ENCODE results near the gene C17orf107.

The C17orf107 gene

DNA sequence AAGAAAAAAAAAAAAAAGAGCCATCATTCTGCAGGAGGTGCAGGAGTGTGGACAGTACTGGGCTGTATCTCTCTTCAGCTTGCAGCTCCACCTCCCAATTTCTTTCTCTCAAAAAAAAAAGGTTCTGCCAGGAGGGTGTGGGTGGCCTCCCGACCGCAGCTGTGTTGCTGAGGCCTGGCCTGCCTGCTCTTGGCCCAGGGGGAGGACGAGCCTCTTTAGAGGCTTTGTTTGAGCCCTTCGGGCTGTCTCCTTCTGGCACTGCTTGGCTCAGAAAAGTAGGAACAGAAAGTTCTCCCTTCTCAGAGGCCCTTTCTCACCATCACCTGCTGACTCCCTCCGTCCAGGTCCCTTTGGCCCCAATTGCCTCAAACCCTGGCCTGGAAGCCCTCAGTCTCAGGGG lies 22.2 kb upstream of the C17orf107 start:
- no peak for DNase-seq (ENCODE audit: low spot score)

DNA sequence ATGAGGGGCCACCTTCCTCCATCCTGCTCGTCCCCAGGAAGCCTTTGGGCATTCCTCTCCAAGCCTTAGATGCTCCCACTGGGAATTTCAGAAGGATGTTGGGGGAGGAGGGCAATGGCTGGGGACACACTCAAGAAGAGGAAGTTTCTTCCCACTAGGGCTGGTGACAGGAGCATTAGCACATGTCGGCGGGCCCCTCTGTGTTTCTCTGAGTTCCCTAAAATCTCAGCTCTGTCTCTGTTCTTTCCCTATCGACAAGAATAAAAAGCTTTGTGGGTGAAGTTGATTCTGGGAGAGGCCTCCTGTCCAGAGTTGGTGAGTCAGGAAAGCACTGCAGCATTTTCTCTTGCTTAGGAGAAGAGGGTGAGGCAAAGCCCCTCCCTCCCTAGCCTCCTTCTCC lies 19.7 kb upstream of the C17orf107 start:
- no peak for DNase-seq (ENCODE audit: low spot score)

DNA sequence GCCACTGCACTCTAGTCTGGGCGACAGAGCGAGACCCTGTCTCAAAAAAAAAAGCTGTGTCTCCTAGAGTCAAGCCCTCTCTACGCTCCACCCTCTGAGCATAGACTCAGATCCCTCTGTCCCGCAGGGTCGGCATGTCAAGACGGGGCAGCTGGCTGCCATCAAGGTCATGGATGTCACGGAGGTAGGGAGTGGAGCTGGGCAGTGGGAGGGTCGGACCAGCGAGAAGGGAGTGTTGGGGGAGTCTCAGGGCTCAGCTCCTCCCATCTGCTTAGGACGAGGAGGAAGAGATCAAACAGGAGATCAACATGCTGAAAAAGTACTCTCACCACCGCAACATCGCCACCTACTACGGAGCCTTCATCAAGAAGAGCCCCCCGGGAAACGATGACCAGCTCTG lies 18.5 kb upstream of the C17orf107 start:
- DNase-seq (ENCODE audit: low spot score), result no peak

DNA sequence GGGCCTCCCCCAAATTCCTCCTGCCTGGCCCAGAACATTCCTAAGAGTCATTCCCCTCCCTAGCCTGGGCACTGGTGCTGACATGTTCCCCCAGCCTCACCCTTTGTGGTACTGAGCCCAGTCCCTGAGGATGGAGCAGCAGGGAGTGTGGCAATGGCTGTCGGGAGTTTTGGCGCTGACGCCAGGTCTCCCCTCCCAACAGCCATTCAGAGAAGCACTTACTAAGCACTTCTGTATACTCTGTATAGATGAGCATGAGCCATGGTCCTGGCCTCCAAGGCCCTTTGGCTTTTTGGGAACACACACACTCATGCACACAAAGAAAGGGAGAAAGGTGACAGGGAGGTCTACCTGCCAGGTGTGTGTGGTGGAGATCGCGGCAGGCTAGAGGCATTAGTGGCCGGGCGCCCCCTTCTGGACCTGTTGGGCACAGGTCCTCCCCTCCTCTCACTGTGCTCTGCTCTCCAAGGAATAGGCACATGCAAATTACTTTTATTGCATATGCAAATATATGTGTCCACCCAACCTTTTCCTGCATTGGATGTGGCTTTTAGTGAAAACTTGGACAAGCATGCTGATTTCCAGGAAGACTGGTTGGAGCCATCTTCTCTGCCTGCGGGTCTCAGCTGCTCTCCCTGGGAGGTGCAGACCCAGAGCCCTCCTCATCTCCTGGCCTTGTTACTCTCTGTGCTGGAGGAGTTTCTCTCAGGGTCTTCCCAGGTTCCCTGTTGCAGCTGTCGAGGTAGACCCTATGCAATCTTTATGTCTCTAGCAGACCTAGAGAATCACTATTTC lies 17.4 kb upstream of the C17orf107 start:
- DNase-seq (ENCODE audit: low spot score), result peak; percentile 62

DNA sequence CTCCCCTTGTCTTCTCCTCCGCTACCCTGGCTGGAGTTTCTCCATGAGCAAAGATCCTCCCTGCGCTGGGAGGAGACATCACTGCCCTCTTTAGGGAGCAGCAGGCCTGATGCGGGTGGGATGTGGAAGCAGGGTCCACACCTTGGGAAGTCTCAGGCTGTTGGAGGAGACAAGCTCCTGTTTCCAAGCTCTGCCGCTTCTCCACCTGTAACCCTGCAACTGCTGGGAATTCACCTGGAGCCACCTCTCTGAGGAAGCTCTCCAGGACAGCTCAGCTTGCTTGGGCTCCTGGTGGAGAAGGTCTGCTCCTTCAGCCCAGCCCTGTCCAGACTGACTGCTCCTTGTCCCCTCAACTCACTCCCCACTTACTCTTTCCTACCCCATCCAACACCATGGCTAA lies 14.8 kb upstream of the C17orf107 start:
- no peak for DNase-seq (ENCODE audit: low spot score)

DNA sequence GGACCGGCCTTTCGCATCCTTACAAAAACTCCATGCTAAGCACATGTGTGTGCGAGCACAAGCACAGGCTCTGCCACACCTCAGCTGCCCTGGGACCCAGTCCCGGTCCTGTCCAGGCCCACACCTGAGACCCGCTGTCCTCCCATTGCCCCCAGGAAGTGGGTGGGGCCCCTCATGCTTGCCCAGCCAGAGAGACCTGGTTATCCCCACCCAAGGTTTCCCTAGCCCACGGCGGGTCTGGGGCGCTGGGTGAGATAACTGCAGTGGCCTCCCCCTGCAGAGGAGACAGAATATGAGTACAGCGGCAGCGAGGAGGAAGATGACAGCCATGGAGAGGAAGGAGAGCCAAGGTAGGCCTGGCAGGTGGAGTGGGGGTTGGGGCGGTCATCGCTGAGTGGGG lies 12.5 kb upstream of the C17orf107 start:
- DNase-seq (ENCODE audit: low spot score), result no peak

DNA sequence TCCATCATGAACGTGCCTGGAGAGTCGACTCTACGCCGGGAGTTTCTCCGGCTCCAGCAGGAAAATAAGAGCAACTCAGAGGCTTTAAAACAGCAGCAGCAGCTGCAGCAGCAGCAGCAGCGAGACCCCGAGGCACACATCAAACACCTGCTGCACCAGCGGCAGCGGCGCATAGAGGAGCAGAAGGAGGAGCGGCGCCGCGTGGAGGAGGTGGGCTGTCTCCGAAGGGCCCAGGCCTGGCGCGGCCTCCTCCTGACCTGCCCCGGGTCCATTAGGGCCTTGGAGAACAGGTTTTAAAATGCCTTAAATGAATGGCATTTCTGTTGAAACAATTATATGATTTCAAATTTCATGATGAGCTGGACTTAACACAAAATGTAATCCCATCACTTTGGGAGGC lies 11.8 kb upstream of the C17orf107 start:
- no peak for DNase-seq (ENCODE audit: low spot score)

DNA sequence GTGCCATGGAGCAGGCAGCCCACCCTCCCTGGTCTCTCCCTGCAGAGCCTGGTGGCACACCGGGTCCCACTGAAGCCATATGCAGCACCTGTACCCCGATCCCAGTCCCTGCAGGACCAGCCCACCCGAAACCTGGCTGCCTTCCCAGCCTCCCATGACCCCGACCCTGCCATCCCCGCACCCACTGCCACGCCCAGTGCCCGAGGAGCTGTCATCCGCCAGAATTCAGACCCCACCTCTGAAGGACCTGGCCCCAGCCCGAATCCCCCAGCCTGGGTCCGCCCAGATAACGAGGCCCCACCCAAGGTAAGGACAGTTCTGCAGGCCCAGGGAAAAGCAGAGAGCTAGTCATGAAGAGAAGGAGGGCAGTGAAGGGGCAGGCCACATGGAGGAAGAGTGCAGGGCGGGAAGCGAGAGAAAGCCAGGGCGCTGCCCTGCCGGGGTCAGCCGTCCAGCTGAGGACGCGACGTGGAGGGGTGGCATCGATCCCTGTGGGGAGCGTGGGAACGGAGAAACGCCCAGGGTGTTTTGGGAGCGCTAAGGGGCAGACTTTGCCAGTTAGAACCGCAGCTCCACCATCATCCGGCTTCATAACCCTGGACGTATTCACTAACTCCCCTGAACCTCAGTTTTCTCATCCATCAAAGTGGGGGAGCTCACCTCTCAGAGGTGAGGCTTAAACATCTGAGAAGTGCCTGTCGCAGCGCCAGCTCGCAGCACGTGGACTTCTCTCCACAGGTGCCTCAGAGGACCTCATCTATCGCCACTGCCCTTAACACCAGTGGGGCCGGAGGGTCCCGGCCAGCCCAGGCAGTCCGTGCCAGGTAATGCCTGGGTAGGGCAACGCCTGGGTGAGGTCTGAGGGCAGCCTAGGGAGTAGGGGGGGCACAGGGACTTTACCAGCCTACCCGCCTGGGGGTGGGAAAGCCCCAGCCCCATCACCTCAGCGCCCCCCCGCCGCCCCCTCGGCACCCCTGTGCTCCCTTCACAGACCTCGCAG lies 7.6 kb upstream of the C17orf107 start:
- no peak for DNase-seq (ENCODE audit: low spot score)

DNA sequence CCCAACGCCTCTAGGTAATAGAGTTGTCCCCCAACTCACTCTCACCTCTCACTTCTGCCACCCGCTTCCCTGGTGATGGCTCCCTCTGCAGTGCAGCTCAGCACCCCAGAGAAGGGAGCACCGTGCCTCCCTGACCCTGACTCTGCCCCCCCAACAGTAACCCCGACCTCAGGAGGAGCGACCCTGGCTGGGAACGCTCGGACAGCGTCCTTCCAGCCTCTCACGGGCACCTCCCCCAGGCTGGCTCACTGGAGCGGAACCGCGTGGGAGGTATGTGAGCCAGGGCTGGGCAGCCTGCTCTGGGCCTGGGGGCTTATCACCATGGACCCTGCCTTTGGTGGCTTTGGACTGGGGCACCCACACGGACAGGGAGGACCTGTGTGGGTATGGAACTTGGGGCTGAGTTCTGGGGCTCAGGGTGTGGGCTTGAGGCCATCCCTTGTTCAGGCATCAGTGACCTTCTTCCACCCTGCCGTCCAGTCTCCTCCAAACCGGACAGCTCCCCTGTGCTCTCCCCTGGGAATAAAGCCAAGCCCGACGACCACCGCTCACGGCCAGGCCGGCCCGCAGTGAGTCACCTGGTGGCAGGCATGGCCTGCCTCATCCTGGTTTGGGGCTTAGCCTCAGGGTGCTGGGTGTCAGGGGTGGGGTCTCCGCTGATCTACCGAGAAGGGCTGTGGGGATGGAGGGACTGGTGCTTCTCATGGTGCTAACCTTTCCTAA lies 6.7 kb upstream of the C17orf107 start:
- no peak for DNase-seq (ENCODE audit: low spot score)

DNA sequence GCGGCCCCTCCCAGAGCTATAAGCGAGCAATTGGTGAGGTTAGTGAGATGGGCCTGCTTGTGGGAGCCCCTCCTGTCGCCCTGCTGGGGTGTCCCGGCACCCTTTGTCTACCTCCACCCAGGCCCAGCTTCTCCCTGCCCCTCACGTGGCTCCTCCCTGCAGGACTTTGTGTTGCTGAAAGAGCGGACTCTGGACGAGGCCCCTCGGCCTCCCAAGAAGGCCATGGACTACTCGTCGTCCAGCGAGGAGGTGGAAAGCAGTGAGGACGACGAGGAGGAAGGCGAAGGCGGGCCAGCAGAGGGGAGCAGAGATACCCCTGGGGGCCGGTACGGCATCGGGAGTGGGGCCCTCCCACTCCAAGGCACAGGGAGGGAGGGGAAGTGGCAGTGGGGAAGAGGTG lies 6.1 kb upstream of the C17orf107 start:
- no peak for DNase-seq (ENCODE audit: low spot score)

DNA sequence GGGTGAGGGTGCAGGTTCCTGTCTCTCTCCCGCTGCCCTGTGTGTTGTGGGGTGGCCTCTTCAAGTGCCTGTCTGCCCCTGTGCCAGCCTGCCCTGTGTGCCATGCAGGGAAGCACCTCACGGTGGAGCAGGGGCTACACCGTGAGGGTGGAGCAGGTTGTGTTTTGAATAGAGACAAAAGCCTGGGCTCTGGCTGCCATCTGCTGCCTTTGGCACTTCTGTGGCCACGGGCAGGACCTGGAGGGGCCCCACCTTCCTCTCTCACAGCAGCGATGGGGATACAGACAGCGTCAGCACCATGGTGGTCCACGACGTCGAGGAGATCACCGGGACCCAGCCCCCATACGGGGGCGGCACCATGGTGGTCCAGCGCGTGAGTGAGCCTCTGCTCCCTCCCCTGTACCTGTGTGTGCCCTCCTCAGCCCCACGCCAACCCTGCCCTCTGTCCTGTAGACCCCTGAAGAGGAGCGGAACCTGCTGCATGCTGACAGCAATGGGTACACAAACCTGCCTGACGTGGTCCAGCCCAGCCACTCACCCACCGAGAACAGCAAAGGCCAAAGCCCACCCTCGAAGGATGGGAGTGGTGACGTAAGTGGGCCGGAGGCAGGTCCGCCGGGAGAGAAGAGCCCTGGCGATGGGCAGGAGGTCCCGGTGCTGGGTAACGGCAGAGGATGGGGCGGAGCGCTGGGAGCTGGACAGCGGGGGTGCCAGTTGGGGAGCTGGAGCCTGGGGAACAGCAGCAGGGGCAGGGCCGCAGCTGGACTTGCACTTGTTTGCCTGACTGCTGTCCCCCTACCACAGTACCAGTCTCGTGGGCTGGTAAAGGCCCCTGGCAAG lies 5.4 kb upstream of the C17orf107 start:
- DNase-seq (ENCODE audit: low spot score), result no peak

DNA sequence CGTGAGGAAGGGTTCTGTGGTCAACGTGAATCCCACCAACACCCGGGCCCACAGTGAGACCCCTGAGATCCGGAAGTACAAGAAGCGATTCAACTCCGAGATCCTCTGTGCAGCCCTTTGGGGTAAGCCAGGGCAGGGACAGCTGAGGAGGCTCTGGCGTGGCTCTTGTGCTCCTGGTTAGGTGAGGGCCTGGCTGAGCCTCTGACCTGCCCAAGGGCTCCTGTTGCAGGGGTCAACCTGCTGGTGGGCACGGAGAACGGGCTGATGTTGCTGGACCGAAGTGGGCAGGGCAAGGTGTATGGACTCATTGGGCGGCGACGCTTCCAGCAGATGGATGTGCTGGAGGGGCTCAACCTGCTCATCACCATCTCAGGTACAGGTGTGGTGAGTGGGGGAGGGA lies 4.2 kb upstream of the C17orf107 start:
- no peak for DNase-seq (ENCODE audit: low spot score)

DNA sequence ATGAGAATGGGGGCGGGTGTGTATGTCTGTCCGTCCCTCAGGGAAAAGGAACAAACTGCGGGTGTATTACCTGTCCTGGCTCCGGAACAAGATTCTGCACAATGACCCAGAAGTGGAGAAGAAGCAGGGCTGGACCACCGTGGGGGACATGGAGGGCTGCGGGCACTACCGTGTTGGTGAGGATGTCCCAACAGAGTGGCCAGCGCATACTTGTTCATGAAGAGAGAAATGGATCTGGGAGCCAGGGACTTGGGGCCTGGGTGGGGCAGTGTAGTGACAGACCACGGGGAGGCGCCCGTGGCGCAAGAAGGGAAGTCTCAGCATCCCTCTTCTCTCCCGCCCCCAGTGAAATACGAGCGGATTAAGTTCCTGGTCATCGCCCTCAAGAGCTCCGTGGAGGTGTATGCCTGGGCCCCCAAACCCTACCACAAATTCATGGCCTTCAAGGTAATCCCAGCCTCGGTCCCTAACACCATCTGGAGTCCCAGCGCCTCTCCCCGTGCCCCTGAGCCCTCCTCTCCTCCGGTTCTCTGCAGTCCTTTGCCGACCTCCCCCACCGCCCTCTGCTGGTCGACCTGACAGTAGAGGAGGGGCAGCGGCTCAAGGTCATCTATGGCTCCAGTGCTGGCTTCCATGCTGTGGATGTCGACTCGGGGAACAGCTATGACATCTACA lies 3.5 kb upstream of the C17orf107 start:
- DNase-seq (ENCODE audit: low spot score), result no peak

DNA sequence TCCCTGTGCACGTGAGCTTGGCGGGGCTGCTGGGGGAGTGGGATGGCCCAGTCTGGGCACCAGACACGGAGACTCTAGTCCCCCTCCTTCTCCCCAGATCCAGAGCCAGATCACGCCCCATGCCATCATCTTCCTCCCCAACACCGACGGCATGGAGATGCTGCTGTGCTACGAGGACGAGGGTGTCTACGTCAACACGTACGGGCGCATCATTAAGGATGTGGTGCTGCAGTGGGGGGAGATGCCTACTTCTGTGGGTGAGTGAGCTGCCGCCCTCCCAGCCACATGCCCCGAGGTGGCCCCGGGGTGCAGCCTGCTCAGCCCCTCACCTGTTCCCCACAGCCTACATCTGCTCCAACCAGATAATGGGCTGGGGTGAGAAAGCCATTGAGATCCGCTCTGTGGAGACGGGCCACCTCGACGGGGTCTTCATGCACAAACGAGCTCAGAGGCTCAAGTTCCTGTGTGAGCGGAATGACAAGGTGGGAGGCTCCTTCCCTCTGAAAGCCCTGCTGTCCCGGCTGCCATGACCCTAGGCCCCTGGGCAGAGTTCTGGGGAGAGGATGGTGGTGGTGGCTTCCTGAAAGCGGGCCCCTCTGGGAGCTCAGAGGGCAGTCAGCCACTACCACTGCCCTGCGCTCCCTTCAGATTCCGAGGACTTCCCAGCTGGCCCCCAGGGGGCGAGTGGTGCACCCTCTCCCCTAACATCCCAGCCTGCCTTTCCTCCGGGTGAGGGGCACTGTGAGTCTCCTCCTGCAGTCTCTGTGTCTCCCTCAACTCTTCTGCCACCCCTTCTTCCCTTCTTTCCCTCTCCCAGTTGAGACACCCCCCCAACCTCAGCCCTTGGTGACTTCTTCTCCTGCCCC lies 2.8 kb upstream of the C17orf107 start:
- no peak for DNase-seq (ENCODE audit: low spot score)

DNA sequence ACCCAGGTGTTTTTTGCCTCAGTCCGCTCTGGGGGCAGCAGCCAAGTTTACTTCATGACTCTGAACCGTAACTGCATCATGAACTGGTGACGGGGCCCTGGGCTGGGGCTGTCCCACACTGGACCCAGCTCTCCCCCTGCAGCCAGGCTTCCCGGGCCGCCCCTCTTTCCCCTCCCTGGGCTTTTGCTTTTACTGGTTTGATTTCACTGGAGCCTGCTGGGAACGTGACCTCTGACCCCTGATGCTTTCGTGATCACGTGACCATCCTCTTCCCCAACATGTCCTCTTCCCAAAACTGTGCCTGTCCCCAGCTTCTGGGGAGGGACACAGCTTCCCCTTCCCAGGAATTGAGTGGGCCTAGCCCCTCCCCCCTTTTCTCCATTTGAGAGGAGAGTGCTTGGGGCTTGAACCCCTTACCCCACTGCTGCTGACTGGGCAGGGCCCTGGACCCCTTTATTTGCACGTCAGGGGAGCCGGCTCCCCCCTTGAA lies 2.1 kb upstream of the C17orf107 start:
- DNase-seq (ENCODE audit: low spot score), result no peak

DNA sequence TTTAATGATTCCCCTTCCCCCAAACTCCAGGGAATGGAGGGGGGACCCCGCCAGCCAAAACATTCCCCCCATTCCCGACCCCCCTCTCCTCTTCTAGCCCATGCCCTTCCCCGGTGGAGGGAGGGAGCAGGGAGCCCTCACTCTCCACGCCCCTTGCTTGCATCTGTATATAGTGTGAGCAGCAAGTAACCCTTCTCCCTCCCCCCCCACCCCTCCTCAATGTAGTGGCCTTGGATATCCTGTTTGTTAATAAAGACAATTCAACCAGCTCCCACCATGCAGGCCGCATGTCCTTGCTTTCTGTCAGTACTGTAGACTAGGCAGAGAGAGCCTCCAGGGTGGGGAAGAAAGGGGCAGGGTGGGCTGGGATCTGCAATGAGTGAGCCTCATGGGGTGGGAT lies 1.6 kb upstream of the C17orf107 start:
- DNase-seq (ENCODE audit: low spot score), result no peak

DNA sequence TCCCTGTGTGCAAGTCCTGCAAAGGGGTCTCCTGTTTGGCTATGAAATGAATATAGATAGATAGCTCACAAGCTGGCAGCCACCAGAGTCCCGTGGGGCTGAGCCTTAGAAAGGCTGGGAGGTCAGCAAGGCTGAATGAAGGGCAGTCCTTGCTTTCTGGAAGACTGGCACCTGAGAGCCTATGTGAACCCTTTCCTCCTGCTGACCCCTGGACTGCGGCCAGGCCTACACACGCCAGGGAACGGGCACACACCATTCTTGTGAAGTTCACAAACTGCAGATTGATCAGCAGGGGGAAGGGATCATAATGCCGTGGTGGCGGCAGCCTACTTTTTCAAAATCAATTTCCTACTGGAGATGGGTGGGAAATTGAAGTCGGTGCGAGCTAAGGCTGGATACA lies 985 bp upstream of the C17orf107 start:
- no peak for DNase-seq (ENCODE audit: low spot score)

DNA sequence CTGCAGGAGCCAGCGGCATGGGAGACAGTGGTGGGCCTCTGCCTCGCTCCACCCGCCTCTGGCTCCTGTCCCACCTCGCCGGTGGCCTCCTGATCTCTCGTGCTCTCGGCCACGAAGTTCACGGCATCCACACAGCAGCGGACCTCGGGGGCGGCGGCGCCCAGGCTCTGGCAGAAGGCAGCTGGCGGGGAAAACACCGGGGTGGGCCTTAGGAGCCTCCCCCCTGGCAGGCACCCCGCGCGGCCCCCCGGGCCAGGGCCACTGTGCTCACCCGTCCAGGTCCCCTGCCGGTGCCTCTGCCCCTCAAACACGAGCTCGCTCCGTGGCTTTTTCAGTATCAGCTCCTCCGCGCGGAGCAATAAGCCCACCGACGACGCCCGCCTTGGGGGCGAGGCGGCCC lies 409 bp upstream of the C17orf107 start:
- no peak for DNase-seq (ENCODE audit: low spot score)

DNA sequence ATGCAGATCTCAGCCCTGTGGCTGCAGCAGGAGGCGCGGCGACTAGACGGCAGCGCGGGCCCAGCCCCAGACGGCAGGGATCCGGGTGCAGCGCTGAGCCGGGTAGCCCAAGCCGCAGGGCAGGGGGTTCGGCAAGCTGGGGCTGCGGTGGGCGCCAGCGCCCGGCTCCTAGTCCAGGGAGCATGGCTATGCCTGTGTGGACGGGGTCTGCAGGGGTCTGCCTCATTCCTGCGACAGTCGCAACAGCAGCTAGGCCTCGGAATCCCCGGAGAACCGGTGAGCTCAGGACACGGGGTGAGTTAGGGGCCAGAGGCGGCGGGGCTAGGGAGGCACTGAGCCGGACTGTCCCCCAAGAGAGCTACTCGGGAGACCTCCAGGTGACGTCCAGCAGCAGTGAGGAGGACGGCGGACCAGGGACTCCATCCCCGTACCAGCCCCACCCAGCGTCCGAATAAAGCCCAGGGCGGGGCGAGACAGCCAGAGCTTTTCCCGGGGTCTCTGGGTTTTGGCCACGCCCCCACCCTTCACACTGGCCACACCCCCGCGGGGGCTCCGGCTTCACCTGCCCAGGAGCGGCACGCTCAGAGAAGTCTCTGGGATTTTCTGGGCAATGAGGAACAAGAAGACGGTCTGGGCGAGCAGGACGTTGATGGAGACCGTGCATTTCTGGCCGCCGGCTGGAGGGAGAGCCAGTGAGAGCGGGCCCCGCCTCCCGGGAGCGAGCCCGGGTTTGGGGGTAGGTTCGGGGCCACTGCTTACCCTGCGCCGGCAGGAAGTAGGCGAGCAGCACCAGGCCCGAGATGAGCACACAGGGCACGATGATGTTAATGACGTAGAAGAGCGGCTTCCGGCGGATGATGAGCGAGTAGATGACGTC lies 1.1 kb downstream of the C17orf107 start:
- DNase-seq (ENCODE audit: low spot score), result no peak

Data from AG08396 (cell line).